ENCODE results near the gene B3GNT4.
"Not testable (repeated sequence)": the region's sequence is repeated elsewhere in the genome, so short reads cannot be mapped to it uniquely, and the experiment has no call there.

Gene B3GNT4

GRCh38 chr12:122189626-122190475, 13.7 kb upstream of the B3GNT4 start:
- no peak for DNase-seq (ENCODE audit: low spot score)

- peak; percentile 57 for DNase-seq (ENCODE audit: low spot score)
Observed at GRCh38 chr12:122190842-122191668, 12.5 kb upstream of the B3GNT4 start.

- DNase-seq (ENCODE audit: low spot score) = no peak
Observed at GRCh38 chr12:122192441-122192840, 11.1 kb upstream of the B3GNT4 start.

GRCh38 chr12:122194804-122195203, 8.7 kb upstream of the B3GNT4 start:
- no peak for DNase-seq (ENCODE audit: low spot score)

- no peak for DNase-seq (ENCODE audit: low spot score)
Observed at GRCh38 chr12:122195405-122195804, 8.1 kb upstream of the B3GNT4 start.

GRCh38 chr12:122197612-122197966, 5.9 kb upstream of the B3GNT4 start:
- DNase-seq (ENCODE audit: low spot score) = no peak

- no peak for DNase-seq (ENCODE audit: low spot score)
Observed at GRCh38 chr12:122199484-122200355, 3.8 kb upstream of the B3GNT4 start.

GRCh38 chr12:122200541-122201175, 2.9 kb upstream of the B3GNT4 start:
- DNase-seq (ENCODE audit: low spot score) = no peak

- no peak for DNase-seq (ENCODE audit: low spot score)
Observed at GRCh38 chr12:122201381-122201780, 2.1 kb upstream of the B3GNT4 start.

GRCh38 chr12:122202017-122202416, 1.5 kb upstream of the B3GNT4 start:
- no peak for DNase-seq (ENCODE audit: low spot score)

GRCh38 chr12:122202811-122203210, 698 bp upstream of the B3GNT4 start:
- not testable (repeated sequence) for DNase-seq (ENCODE audit: low spot score)

GRCh38 chr12:122204167-122205052, 901 bp downstream of the B3GNT4 start:
- DNase-seq (ENCODE audit: low spot score) = no peak

GRCh38 chr12:122205053-122205925, 1.8 kb downstream of the B3GNT4 start:
- no peak for DNase-seq (ENCODE audit: low spot score)

- DNase-seq (ENCODE audit: low spot score) = no peak
Observed at GRCh38 chr12:122206111-122206881, 2.8 kb downstream of the B3GNT4 start.

- DNase-seq (ENCODE audit: low spot score) = no peak
Observed at GRCh38 chr12:122206976-122207375, 3.5 kb downstream of the B3GNT4 start.

- DNase-seq (ENCODE audit: low spot score) = no peak
Observed at GRCh38 chr12:122207391-122207790, 3.9 kb downstream of the B3GNT4 start.

GRCh38 chr12:122208073-122208820, 4.7 kb downstream of the B3GNT4 start:
- no peak for DNase-seq (ENCODE audit: low spot score)

- DNase-seq (ENCODE audit: low spot score) = no peak
Observed at GRCh38 chr12:122215771-122216170, 12.3 kb downstream of the B3GNT4 start.
